Mesothelial cell of epicardium (in vitro differentiated cells): Measurements from ENCODE around the gene PHF20. TPM values are rescaled to one million over a fixed set of nuclear protein-coding genes. Genes with fewer than 3 reads are reported as not detected.
A peak's percentile ranks its signal among the peaks of the same experiment; 100 is the strongest.
"Not testable (repeated sequence)": the region's sequence is repeated elsewhere in the genome, so short reads cannot be mapped to it uniquely, and the experiment has no call there.

ENCODE experiments used
- DNase-seq, 2 experiments: peaks; one replicate each; pipeline ENCODE4 v3.0.0; 2021; ENCODE audit warnings: low spot score in 2 of 2; ENCODE audit not compliant: unreplicated experiment in 2 of 2
- H3K27ac Mint-ChIP-seq: 2 replicates; pipeline ENCODE4 v1.8.0; 2021; ENCODE audit warnings: mixed read lengths
- H3K27me3 Mint-ChIP-seq: 2 replicates; pipeline ENCODE4 v1.8.0; 2021; ENCODE audit warnings: low read depth, mixed read lengths
- H3K36me3 Mint-ChIP-seq: 2 replicates; pipeline ENCODE4 v1.8.0; 2021; ENCODE audit warnings: mixed read lengths
- H3K4me1 Mint-ChIP-seq: 2 replicates; pipeline ENCODE4 v1.8.0; 2021; ENCODE audit warnings: mixed read lengths
- H3K4me3 Mint-ChIP-seq: 2 replicates; pipeline ENCODE4 v1.8.0; 2021; ENCODE audit warnings: mild to moderate bottlenecking, moderate library complexity, mixed read lengths
- H3K9me3 Mint-ChIP-seq: 2 replicates; pipeline ENCODE4 v1.8.0; 2021; ENCODE audit warnings: mixed read lengths
- total RNA-seq: library from RNA; stranded (reverse); gene quantifications from 3 replicates; pipeline ENCODE4 v1.2.1, GENCODE V29; 2021
- TF ChIP-seq, protein P1 (sequence below): fragments of 200-600 bp; sonication (generic); IDR thresholded peaks from one replicate; pipeline ENCODE4 v1.5.0; 2021; ENCODE audit warnings: antibody characterized with exemption; ENCODE audit not compliant: unreplicated experiment

Gene PHF20
- total RNA-seq, 1 donor from 2014 or later: 48.6 TPM

DNA sequence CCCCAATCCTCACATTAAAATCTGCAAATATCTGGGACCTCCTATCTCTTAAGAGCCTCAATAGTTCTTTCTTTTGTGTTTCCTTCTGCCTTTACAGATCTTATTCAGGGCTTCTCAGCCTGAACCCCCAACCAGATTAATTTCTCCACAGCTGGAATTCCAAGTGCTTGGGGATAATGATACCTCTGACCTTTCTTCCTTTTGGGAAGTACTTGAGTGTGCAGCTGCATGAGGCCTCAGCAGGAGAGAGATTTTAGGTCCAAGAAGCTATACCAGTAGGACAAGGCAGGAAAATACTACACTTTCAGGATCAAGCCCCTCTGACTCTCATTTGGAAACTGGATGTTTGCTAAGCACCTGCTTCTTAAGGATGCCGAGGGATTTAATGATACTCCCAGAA, 2.6 kb downstream of the PHF20 start:
- TF ChIP-seq, protein P1, sequence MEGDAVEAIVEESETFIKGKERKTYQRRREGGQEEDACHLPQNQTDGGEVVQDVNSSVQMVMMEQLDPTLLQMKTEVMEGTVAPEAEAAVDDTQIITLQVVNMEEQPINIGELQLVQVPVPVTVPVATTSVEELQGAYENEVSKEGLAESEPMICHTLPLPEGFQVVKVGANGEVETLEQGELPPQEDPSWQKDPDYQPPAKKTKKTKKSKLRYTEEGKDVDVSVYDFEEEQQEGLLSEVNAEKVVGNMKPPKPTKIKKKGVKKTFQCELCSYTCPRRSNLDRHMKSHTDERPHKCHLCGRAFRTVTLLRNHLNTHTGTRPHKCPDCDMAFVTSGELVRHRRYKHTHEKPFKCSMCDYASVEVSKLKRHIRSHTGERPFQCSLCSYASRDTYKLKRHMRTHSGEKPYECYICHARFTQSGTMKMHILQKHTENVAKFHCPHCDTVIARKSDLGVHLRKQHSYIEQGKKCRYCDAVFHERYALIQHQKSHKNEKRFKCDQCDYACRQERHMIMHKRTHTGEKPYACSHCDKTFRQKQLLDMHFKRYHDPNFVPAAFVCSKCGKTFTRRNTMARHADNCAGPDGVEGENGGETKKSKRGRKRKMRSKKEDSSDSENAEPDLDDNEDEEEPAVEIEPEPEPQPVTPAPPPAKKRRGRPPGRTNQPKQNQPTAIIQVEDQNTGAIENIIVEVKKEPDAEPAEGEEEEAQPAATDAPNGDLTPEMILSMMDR: no peak
- H3K4me3 Mint-ChIP-seq: peak overlapping the region; percentile 85
- no peaks in the 10 kb centered on the region for H3K27me3 Mint-ChIP-seq
- peaks cover 10% of the 10 kb centered on the region for H3K36me3 Mint-ChIP-seq
- H3K9me3 Mint-ChIP-seq: peaks cover 6% of the 10 kb centered on the region
- H3K4me1 Mint-ChIP-seq: peaks cover 39% of the 10 kb centered on the region
- peak overlapping the region; percentile 94 for H3K27ac Mint-ChIP-seq
- no peak for DNase-seq

DNA sequence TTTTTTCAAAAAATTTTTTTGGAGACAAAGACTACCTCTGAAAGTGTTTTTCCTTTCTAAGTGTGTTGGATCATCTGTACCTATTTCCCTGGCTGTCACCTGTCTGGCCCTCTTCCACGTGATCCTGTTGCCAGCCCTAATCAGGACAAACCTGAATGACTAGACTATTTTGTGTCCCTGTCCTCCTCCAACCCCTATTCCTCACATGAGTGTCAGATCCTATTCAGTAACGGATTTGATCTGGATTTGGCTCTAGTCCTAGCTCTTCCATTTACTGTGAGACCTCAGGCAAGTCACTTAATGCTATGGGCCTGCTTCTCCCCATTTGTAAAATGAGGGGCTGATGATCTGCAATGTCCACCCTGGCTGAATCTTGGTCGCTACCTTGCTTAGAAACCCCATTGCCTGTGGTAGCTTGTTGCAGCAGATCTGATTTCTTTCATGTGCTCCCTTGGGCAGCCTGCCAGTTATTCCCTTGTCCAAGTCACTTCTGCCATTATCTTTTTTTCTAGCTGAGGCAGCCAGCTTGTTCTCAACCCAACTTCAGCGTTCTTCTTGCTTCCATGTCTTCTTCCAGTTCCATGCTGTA, 4.8 kb downstream of the PHF20 start:
- no peaks in the 10 kb centered on the region for H3K27me3 Mint-ChIP-seq

DNA sequence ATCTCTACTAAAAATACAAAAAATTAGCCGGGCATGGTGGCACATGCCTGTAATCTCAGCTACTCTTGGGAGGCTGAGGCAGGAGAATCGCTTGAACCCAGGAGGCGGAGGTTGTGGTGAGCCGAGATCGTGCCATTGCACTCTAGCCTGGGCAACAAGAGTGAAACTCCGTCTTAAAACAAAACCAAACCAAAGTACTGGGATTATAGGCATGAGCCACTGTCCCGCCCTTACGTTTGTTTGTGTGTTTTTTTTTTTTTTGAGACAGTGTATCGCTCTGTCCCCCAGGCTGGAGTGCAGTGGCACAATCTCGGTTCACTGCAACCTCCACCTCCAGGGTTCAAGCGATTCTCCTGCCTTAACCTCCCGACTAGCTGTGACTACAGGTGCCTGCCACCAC, 12.0 kb downstream of the PHF20 start:
- H3K27ac Mint-ChIP-seq, H3K4me1 Mint-ChIP-seq, DNase-seq, H3K4me3 Mint-ChIP-seq, H3K27me3 Mint-ChIP-seq, H3K9me3 Mint-ChIP-seq: not testable (repeated sequence)
- peaks cover 13% of the 10 kb centered on the region for H3K36me3 Mint-ChIP-seq

More for the DNA sequence above, 4.8 kb downstream of the PHF20 start:
- Mint-ChIP-seq H3K4me1 (peaks cover 33% of the 10 kb centered on the region), H3K4me3 (no peak overlapping the region), H3K9me3 (peaks cover 1% of the 10 kb centered on the region), H3K36me3 (peaks cover 15% of the 10 kb centered on the region), H3K27ac (peak overlapping the region; percentile 57)
- TF ChIP-seq, protein P1: no peak
- DNase-seq: peak; percentile 30 to 57

DNA sequence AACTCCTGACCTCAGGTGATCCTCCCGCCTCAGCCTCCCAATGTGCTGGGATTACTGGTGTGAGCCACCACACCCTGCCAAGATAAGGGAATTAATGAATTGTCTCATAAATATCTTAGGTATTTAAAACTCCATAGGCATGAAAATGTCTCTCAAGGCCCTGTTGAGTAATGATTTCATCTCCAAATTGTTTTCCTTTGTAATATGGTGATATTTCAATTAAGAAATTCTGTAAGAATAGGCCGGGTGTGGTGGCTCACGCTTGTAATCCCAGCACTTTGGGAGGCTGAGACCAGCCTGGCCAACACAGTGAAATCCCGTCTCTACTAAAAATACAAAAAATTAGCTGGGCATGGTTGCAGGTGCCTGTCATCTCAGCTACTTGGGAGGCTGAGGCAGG, 13.7 kb downstream of the PHF20 start:
- H3K36me3 Mint-ChIP-seq, H3K4me1 Mint-ChIP-seq, DNase-seq, H3K9me3 Mint-ChIP-seq, H3K27me3 Mint-ChIP-seq, H3K27ac Mint-ChIP-seq, H3K4me3 Mint-ChIP-seq: not testable (repeated sequence)

DNA sequence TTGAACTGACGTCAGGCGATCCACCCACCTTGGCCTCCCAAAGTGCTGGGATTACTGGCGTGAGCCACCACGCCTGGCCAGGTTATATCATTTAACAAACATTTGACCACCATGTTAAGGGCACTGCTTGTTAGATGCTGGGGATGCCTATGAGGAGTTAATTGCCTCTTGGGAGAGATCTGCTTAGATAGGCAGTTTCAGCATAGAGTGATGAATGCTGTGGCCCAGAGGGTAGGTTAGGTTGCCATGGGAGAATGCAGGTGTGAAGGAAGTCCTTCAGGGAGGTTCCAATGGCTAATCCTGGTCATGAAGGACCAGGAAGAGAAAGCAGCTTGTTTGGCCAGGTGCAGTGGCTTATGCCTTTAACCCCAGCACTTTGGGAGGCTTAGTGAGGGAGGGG, 17.0 kb downstream of the PHF20 start:
- Mint-ChIP-seq H3K27ac (no peak overlapping the region), H3K9me3 (no peaks in the 10 kb centered on the region), H3K4me3 (no peak overlapping the region), H3K4me1 (no peaks in the 10 kb centered on the region), H3K27me3 (no peaks in the 10 kb centered on the region), H3K36me3 (peaks cover 5% of the 10 kb centered on the region)
- TF ChIP-seq, protein P1: no peak
- no peak for DNase-seq

DNA sequence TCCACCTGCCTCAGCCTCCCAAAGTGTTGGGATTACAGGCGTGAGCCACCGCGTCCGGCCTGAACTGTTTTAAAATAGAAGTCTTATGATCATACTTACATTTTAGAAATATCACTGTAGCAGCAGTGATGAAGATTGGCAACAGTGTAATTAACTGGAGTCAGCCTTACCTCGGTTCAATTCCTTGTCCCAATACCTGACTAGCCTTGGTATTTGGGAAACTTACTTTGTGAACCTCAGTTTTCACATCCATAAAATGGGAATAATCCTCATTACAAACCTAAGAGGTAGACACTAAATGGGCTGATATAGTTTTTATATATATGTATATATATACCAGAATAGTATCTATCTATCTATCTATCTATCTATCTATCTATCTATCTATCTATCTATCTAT, 19.3 kb downstream of the PHF20 start:
- TF ChIP-seq, protein P1: no peak
- no peaks in the 10 kb centered on the region for H3K27me3 Mint-ChIP-seq
- no peak overlapping the region for H3K27ac Mint-ChIP-seq
- peaks cover 3% of the 10 kb centered on the region for H3K9me3 Mint-ChIP-seq
- H3K36me3 Mint-ChIP-seq: peaks cover 8% of the 10 kb centered on the region
- DNase-seq: no peak
- H3K4me3 Mint-ChIP-seq: no peak overlapping the region
- H3K4me1 Mint-ChIP-seq: no peaks in the 10 kb centered on the region

DNA sequence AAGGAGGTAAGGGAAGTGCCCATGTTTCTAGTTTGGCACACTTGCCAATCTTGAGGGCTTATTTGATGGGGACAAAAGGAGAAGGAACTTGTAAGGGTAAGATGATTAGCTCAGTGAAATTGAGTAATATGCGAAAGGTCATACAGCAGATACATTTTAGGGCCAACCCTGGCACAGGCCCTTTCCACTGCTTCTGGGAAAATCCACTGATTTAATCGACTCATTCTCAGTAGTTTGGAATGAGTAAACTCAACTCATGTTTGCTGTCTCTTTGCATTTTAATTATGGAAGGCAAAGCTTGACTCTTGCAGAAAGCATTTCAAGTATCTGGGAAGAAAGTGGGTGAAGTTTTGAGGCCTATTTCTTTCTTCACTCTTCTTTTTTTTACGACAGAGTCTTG, 20.0 kb downstream of the PHF20 start:
- no peaks in the 10 kb centered on the region for H3K4me1 Mint-ChIP-seq
- no peak overlapping the region for H3K4me3 Mint-ChIP-seq
- peaks cover 3% of the 10 kb centered on the region for H3K9me3 Mint-ChIP-seq
- TF ChIP-seq, protein P1: no peak
- no peaks in the 10 kb centered on the region for H3K27me3 Mint-ChIP-seq
- no peak for DNase-seq
- H3K36me3 Mint-ChIP-seq: peaks cover 6% of the 10 kb centered on the region
- H3K27ac Mint-ChIP-seq: no peak overlapping the region
